NCI-H446 treated with DMSO at 0.1 percent for 48 hours (cell line): ENCODE measurements around the gene CBX2.

ENCODE experiments used
- DNase-seq: peaks from one replicate; lab custom pipeline; 2025; lab: John Stamatoyannopoulos, UW

Gene CBX2

DNA sequence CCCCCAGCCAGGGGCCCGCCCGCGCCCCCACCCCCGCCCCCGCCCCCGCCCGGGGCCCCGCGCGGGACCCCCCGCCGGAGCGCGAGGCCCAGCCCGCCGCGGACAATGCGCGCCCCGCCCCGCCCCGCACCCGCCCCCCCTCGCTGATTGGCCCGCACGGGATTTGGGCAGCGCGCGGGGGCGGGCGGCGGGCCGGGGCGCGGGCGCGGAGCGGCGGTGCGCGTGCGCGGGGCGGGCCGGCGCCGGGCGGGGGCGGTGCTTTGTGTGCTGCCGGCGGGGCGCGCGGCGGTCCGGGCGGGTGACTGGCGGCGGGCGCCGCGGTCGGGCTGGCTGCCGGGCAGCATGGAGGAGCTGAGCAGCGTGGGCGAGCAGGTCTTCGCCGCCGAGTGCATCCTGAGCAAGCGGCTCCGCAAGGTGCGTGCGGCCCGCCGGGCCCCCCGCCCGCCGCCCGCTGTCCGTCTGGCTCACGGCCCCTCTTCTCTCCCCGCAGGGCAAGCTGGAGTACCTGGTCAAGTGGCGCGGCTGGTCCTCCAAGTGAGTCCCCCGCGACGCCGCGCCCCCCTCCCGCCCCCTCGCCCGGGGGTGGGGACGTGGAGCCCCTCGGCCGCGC is at the start of gene CBX2:
TSS of gene CBX2 (plus strand) at position 255 of the 610 bp plus-strand sequence. CDS start at position 343, 88 bp downstream.
- peak; percentile 65 for DNase-seq

DNA sequence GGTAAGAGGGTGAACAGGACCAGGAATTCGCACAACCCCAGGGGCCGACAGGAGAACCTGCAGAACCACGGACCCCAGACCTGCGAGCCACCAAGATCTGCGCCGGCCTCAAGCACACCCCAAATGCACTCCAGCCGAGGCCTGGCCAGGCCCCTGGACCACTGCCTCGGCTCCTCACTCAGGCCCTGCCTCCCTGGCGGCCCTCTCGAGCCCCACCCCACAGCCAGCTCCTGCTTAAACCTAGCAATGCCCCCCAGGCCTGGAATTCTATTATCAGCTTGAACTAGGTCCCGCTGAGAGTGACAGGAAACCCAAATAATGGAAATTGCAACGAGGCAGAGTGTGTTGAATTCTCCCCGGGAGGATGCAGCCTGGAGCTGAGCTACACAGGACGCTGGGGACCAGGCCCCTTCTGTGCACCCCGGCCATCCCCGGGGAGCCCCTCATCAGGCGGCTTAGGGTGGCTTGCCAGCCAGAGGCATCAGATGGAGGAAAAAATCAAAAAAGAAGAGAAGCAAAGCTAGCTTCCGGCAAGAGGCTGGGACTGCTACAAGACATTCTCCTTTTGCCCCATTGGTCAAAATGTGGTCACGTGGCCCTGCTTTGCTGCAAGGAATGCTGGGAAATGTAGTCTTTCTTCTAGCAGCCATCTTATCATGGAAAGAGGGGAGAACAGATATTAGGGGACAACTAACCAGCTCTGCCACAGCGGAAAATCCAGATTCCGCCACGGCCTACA is 49.6 kb upstream of the CBX2 start:
- DNase-seq, result peak; percentile 81

DNA sequence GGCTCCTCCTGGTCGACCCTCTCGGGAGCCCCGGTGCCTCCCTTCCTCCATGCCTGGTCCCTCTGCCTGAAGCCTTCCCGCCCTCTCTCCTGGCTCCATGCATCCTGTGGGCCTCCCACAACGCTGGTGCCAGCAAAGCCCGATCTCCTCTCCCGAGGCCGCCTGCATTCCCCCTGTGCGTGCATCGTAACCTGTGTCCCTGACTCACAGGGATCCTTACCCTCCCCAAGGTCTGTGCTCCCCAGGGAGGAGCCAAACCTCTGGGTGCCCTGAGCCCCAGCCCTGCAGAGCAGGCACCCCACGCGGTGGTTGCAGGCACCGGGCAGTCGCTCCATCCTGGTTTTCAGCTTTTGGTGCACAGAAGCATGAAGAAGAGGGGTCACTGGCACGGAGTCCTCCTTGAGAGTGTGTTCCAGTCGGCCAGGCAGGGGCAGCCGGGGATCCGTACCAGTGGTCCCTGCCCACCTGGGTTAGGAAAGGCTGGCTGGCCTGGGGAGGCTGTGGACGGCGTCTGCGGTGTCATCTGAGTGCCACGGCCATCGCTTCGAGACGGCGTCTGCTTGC is 49.0 kb upstream of the CBX2 start:
- DNase-seq, result no peak

DNA sequence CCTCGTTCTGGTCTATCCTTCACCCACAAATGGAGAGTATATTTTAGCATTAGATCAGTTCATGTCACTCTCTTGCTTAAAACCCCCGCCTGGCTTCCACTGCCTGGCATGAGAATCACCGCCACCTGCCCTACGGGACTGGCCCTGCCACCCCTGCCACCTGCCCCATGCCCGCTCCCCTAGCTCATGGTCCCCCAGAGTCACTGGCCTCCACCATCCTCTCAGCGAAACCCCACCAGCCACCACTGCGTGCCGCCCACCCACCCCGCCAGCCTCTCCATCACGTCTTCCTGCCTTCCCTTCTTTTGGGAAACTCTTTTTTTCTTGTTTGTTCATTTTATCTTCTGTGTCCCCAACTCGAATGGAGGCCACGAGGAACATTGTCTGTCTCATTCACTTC is 48.2 kb upstream of the CBX2 start:
- no peak for DNase-seq

DNA sequence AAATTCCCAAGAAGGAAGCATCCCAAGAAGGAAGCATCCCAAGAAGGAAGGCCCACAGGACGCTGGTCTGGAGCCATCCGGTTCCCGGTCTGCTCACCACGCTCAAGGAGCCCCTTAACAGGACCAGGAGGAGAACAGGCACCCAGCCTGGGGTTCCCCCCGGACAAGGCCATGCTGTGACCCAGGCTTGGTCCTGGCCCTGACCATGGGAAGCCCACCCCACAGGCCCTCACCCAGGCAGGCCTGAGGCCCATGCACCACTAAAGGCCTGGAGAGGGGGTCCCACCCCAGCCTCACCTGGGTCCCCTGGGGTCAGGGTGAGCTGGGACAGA is 47.5 kb upstream of the CBX2 start:
- no peak for DNase-seq

DNA sequence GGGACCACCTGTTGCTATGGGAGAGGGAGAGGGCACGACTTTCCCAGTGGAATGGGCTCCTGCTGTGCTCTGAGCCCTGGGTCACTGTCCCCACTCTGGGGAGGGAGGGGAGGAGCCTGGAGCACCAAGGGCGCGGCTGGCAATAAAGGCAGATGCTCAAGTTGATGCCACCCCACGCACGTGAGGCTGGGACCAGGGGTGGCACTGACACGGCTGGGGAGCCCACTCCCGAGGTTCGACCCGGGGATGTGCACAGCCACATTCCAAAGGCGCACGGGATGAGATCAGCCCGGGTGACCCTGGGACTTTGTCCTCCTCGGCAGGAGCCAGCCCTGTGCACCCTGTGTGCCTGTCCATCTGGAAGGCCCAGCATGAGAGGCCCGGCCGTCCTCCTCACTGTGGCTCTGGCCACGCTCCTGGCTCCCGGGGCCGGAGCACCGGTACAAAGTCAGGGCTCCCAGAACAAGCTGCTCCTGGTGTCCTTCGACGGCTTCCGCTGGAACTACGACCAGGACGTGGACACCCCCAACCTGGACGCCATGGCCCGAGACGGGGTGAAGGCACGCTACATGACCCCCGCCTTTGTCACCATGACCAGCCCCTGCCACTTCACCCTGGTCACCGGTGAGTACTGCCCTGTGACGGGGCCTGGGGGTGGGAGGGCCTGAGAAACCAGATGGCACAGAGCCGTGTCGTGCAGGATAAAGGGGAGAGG is 47.0 kb upstream of the CBX2 start, which contains the start of gene ENPP7:
TSS of gene ENPP7 (plus strand) at position 175 of the 715 bp plus-strand sequence. CDS start at position 372, 197 bp downstream.
- no peak for DNase-seq

DNA sequence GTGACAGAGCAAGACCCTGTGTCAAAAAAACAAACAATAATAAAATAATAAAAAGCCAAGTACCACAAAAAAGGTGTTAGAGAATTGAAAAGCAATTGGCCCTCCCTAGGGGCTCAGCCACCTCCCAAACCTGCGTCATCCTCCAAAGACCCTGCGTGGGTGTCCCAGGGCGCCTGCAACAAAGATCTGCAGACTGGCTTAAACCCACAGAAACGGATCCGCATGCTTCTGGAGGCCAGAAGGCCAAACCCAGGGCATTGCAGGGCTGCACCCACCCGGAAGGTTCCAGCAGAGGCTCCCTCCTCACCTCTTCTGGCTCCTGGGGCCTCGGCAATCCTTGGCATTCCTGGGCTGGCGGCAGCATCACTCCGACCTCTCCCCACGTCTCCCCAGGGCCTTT is 45.7 kb upstream of the CBX2 start:
- DNase-seq, result no peak

DNA sequence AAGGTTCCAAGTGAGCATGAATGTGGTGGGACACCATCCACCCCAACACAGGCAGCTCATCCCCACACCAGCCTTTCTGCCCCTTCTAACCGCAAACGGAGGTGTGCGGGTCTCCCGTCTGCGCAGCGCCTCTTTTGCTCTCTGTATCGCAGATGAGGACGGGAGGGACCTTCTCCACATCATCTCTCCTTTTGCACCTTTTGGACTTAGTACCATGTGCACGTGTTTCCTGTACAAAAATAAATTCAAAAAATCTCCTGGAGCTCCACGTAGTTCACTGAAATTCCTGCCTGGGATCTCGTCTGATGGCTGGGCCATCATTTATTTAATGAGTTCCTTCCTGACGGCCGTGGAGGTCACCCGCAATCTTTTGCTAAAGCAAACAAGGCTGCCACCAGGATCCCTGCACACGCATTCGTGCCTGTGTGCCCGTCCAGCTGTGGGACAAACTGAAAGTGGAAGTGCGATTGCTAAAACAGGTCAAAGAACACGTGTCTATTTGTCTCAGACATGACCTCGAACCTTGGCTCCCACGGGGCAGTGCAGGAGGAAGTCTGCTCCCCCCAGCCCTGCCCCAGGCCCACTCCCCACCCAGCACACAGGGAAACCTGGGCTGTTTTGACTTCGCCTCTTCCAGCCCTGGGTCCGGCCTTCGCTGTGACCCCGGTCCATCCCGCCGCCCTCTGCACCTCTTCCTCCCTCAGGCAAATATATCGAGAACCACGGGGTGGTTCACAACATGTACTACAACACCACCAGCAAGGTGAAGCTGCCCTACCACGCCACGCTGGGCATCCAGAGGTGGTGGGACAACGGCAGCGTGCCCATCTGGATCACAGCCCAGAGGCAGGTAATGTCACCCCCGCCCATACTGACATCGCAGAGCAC is 44.9 kb upstream of the CBX2 start:
- no peak for DNase-seq

DNA sequence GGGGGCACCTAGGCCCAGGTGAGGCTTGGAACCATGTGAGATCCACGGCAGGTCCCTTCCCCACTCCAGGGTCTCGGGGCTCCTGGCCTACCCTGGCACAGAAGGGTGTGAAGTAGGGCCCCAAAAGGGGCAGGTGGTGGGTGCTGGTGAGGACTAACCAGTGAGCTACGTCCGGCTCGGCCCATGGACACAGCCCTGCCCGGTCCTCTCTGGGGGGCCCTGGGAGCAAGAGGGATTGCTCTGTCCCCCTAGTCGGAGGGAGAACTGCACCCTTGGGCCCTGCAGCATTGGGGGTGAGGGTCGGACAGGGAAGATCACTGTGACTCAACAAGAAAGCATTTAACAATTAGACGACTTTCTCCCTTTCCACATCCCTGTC is 44.3 kb upstream of the CBX2 start:
- no peak for DNase-seq

DNA sequence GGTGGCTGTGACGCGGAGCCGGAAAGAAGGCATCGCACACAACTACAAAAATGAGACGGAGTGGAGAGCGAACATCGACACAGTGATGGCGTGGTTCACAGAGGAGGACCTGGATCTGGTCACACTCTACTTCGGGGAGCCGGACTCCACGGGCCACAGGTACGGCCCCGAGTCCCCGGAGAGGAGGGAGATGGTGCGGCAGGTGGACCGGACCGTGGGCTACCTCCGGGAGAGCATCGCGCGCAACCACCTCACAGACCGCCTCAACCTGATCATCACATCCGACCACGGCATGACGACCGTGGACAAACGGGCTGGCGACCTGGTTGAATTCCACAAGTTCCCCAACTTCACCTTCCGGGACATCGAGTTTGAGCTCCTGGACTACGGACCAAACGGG is 42.9 kb upstream of the CBX2 start:
- DNase-seq, result no peak

DNA sequence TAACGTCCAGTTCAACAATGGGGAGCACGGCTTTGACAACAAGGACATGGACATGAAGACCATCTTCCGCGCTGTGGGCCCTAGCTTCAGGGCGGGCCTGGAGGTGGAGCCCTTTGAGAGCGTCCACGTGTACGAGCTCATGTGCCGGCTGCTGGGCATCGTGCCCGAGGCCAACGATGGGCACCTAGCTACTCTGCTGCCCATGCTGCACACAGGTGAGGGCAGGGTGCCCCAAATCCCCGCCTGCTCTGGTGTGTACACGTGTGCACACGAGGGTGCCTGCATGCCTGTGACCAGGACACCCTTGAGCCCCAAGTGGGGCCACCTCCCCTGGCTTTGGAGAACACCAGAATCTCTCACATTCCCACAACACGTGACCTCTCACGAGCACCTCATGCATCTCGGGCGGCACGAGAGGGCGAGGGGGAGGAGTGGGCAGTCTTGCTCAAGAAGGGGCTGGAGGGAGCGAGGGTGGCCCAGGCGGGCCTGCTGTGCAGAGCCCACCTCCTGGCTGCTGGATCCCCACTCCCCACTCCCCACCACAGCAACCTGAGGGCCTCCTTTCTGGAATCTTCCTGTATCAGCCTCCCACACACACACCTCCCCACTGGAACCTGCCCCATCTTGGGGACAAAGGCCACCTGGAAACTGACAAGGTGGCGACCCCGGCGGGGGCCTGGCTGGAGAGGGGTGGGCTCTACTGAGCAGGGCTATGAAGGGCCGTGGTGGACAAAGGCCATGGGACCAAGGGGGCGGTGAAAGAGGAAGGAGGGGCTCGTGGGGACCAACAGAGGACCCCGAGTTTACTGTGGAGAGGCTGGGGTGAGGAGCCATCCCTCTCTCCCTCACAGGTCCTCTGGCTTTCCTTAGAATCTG is 40.7 kb upstream of the CBX2 start:
- DNase-seq, result no peak

DNA sequence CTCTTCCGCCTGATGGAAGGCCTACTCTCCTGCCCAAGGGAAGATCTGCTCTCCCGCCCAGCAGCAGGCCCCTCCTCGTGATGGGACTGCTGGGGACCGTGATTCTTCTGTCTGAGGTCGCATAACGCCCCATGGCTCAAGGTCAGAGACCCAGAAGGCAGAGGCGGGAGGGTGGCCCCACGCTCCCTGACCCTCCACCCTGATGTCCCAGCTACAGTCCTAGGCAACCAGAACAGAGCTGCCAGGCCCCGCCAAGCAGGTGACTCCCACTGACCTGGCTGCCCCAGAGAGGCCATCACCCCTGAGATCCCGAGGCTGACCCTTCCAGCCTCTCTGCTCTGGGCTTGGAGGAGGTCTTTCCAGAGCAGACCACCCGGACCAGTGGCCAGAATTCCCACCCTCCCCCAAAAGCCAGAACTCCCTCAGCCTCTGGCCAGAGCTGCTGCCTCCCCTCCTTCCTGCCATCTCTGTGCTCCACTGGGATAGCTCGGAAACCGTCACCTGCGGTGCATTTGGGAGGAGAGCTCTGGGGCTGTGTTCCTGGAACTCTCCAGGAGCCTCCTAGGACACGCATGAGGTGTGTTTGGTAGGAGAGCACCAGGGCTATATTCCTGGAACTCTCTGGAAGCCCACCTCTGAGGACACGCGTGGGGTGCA is 39.9 kb upstream of the CBX2 start:
- no peak for DNase-seq

DNA sequence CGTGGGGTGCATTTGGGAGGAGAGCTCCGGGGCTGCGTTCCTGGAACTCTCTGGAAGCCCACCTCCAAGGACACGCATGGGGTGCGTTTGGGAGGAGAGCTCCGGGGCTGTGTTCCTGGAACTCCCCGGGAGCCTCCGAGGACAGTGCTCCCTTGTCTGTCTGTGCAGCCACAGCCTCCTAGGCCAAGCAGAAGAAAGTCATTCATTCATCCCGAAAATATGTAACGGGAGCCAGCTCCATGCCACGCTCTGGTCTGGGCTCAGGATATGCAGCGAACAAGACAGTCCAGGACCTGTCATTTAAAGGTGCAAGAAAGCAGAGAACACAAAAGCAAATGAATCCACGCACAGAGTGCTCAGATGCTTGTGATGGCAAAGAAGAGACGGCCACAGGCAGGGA is 39.3 kb upstream of the CBX2 start:
- no peak for DNase-seq

DNA sequence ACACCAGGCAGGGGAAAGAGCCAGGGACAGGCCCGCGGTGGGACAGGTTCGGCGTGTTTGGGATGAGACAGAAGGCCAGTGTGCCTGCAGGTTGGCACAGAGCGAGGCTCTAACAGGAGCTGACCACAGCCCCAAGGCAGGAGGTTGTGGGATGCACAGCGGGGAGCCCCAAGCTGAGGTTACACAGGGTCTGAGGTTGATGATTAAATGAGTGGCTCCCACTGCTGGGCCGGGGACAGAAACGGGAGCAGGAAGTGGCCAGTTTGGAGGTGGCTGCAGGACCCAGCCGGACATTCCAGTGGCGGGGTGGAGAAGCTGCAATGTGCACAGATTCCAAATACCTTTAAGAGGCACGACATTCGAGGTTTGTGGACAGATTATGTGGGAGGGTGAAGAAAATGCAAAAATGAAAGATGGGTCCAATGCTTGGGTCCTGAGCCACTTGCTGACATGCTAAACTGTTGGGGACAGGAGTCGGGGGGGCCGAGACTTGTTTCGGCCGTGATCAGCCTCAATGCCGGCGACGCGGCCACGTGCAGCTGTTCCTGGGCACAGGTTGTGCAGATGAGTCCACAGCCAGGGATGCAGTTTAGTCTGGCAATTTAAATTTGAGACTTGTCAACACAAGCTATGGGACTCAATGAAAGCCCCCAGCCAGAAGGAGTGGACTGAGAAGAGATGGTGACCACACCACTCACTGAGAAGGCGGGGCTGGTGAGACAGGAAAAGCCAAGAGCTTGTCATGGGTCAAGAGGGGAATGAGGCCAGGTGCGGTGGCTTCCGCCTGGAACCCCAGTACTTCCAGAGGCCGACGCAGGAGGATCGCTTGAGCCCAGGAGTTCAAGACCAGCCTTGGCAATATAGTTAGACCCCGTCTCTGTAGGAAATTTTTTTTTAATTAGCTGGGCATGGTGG is 38.5 kb upstream of the CBX2 start:
- no peak for DNase-seq

DNA sequence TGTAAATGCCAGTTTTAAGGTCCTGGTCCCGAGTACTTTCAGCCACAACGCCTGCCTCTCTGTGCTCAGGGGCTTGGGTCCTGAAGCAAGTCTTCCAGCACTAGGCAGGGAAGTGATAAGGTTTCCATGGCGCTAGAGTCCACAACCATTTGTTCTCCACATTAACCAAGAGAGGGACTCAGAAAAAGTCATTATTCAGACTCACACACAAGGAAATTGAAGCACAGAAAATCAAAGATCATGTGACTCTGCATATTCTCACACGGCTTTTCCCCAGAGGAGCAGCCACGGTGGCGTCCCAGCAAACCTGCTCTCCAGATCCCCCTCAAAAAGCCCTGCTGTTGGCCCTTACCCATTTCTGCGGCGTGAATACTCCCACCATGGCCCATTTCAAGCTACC is 37.5 kb upstream of the CBX2 start:
- no peak for DNase-seq

DNA sequence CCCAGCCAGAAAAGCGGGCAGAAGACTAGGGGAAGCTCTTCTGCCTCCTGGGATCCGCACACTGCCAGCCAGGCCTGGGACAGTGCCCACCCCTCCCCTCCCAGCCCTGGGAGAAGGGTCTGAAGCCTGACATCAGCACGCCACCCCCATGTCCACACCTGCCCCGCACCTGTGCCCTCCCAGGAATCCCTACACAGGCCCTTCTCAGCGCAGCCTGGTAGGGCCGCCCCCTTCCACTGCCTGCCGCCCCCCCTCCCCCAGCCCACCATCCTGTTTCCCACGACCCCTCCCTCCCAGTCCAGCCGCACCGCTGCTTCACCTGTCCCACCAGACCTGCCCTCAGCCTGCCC is 36.6 kb upstream of the CBX2 start:
- DNase-seq, result no peak

DNA sequence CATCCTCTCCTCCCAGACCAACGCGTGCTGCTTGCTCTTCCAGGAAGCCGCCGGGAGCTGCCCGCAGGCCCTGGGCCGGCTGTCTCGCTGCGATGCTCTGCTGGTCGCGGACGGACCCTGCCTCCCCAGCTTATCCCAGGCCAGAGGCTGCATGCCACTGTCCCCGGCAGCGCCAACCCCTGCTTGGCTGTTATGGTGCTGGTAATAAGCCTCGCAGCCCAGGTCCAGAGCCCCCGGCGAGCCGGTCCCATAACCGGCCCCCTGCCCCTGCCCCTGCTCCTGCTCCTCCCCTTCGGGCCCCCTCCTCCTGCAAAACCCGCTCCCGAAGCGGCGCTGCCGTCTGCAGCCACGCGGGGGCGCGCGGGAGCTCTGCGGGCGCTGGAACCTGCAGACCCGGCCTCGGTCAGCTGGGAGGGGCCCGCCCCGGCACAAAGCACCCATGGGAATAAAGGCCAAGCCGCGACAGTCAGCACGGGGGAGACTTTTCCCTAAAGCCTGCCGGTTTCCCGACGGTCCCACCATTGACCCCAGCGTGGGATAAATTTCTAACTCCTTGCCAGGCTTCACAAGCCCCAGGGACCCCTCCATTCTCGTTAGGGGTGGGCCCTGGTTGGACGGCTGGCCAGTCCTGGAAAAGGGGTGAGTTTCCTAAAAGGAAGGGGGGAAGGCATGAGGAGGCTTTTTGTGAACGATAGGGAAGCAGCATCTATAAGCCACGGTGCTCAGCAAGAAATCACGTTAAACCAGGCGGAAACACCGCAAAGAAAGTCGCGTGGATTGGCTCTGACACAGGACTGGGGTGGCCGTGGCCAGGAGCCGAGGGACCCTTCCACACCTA is 36.0 kb upstream of the CBX2 start:
- peak; percentile 24 for DNase-seq

DNA sequence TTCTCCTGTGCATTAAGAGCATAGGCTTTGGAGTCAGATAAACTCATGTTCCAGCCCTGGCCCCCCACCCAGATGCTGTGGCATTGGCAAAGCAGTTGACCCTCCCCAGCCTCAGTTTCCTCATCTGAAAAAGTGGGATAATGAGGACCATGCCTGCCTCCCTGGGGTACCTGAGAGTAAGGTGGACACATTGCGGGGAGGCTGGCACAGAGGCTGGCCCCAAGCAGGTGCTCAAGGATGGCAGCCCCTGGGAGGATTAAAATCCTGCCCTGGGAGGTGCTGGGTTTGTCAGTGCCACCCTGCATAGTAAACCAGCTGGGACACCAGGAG is 35.4 kb upstream of the CBX2 start:
- no peak for DNase-seq
